BJ (cell line): ENCODE measurements around the gene PHLDA3. TPM values are rescaled to one million over a fixed set of nuclear protein-coding genes. Genes with fewer than 3 reads are reported as not detected.

ENCODE experiments used
- CTCF ChIA-PET: fragments of 350-600 bp; formaldehyde crosslinking; extraction: SDS; loops from one replicate; lab custom pipeline; 2021; ENCODE audit warnings: antibody characterized with exemption, inconsistent platforms; lab: Yijun Ruan, JAX
- POLR2A ChIA-PET: fragments of 300-600 bp; sonication (Branson Sonifier 250); formaldehyde crosslinking; extraction: SDS; loops from one replicate; lab custom pipeline; 2021; ENCODE audit warnings: antibody characterized with exemption; lab: Charles Lee
- DNase-seq: peaks from one replicate; pipeline ENCODE4 v3.0.0-alpha.2; 2011; ENCODE audit warnings: low read depth
- H3K27me3 ChIP-seq: 2 replicates; pipeline ENCODE4 v1.6.0; 2011; ENCODE audit warnings: low read length; ENCODE audit not compliant: control insufficient read depth, insufficient read depth
- H3K36me3 ChIP-seq: 2 replicates; pipeline ENCODE4 v1.5.1; 2011; ENCODE audit warnings: low read length; ENCODE audit not compliant: control insufficient read depth, insufficient read depth
- H3K4me3 ChIP-seq: 2 replicates; pipeline ENCODE4 v1.5.1; 2011; ENCODE audit warnings: low read depth, mild to moderate bottlenecking, control low read depth, low read length
- CTCF ChIP-seq: IDR thresholded peaks from 2 replicates; pipeline ENCODE4 v1.5.1; 2011; ENCODE audit warnings: low read depth, mild to moderate bottlenecking, control low read depth, inconsistent platforms, low read length, moderate library complexity; ENCODE audit not compliant: insufficient read depth
- polyA plus RNA-seq: library from polyadenylated mRNA; depleted of rRNA; stranded (reverse); fragments of >200 nt; gene quantifications from 2 replicates; pipeline ENCODE4 v1.2.3, GENCODE V29; 2011

The PHLDA3 gene
- polyA plus RNA-seq, 1 experiment = 130 TPM

GRCh38 chr1:201433609-201434008 lies 35.4 kb downstream of the PHLDA3 start:
- no peaks in the 10 kb centered on the region for H3K36me3 ChIP-seq
- DNase-seq = no peak
- TF ChIP-seq CTCF = no peak
- H3K27me3 ChIP-seq = peaks cover 7% of the 10 kb centered on the region
- POLR2A ChIA-PET = no interaction called here
- CTCF ChIA-PET = interaction anchor here (0.6 to 6.2 kb wide), 9 partner anchors 9 to 87 kb away, joined by 3 to 129 read pairs (median 4); no protein-coding TSS in a partner anchor
- H3K4me3 ChIP-seq = no peak overlapping the region

- Histone ChIP-seq H3K36me3 (no peaks in the 10 kb centered on the region), H3K27me3 (peaks cover 9% of the 10 kb centered on the region), H3K4me3 (no peak overlapping the region)
- no peak for DNase-seq
- ChIA-PET CTCF (interaction anchor here (6.2 kb wide), 1 partner anchor 82 kb away, joined by 129 read pairs; no protein-coding TSS in a partner anchor), POLR2A (no interaction called here)
- no peak for TF ChIP-seq CTCF
Measured at GRCh38 chr1:201430776-201431175, 38.2 kb downstream of the PHLDA3 start.

GRCh38 chr1:201429736-201430501 lies 39.1 kb downstream of the PHLDA3 start:
- DNase-seq = no peak
- Histone ChIP-seq H3K4me3 (no peak overlapping the region), H3K36me3 (no peaks in the 10 kb centered on the region), H3K27me3 (peaks cover 9% of the 10 kb centered on the region)
- no peak for TF ChIP-seq CTCF
- ChIA-PET POLR2A (no interaction called here), CTCF (no interaction called here)

- no peak for TF ChIP-seq CTCF
- Histone ChIP-seq H3K4me3 (no peak overlapping the region), H3K27me3 (peaks cover 9% of the 10 kb centered on the region), H3K36me3 (no peaks in the 10 kb centered on the region)
- ChIA-PET CTCF (no interaction called here), POLR2A (no interaction called here)
- DNase-seq = no peak
Measured at GRCh38 chr1:201427963-201428362, 41.0 kb downstream of the PHLDA3 start.

- H3K27me3 ChIP-seq = peaks cover 11% of the 10 kb centered on the region
- ChIA-PET CTCF (interaction anchor here (0.8 to 1.7 kb wide), 4 partner anchors 9 to 91 kb away, joined by 3 to 10 read pairs (median 3); no protein-coding TSS in a partner anchor), POLR2A (no interaction called here)
- no peak for TF ChIP-seq CTCF
- no peak for DNase-seq
- H3K4me3 ChIP-seq = no peak overlapping the region
- no peaks in the 10 kb centered on the region for H3K36me3 ChIP-seq
Measured at GRCh38 chr1:201426479-201427310, 42.3 kb downstream of the PHLDA3 start.
